Measurements from ENCODE around the gene ARAP3.
A peak's percentile ranks its signal among the peaks of the same experiment; 100 is the strongest.

Gene ARAP3

GRCh38 chr5:141672071-141672840 is 9.8 kb downstream of the ARAP3 start:
- TF ChIP-seq CTCF (conservative IDR thresholded peaks at IDR 0.05; ENCODE audit: low read depth, low read length) = no peak
- no peak for DNase-seq (ENCODE audit: low read depth)
- no peak overlapping the region for H3K4me3 ChIP-seq (ENCODE audit: low read length)

GRCh38 chr5:141669520-141669919 is 12.5 kb downstream of the ARAP3 start:
- no peak overlapping the region for H3K4me3 ChIP-seq (ENCODE audit: low read length)
- DNase-seq (ENCODE audit: low read depth) = no peak
- peak; percentile 4 for TF ChIP-seq CTCF (conservative IDR thresholded peaks at IDR 0.05; ENCODE audit: low read depth, low read length)

GRCh38 chr5:141668601-141669265 is 13.3 kb downstream of the ARAP3 start:
- no peak overlapping the region for H3K4me3 ChIP-seq (ENCODE audit: low read length)
- no peak for TF ChIP-seq CTCF (conservative IDR thresholded peaks at IDR 0.05; ENCODE audit: low read depth, low read length)
- DNase-seq (ENCODE audit: low read depth) = no peak

- no peak overlapping the region for H3K4me3 ChIP-seq (ENCODE audit: low read length)
- TF ChIP-seq CTCF (conservative IDR thresholded peaks at IDR 0.05; ENCODE audit: low read depth, low read length) = no peak
- DNase-seq (ENCODE audit: low read depth) = no peak
Measured at GRCh38 chr5:141665995-141666940, 15.8 kb downstream of the ARAP3 start.

GRCh38 chr5:141664733-141665461 is 17.1 kb downstream of the ARAP3 start:
- H3K4me3 ChIP-seq (ENCODE audit: low read length) = no peak overlapping the region
- no peak for DNase-seq (ENCODE audit: low read depth)
- TF ChIP-seq CTCF (conservative IDR thresholded peaks at IDR 0.05; ENCODE audit: low read depth, low read length) = peak; percentile 94

- DNase-seq (ENCODE audit: low read depth) = no peak
- no peak overlapping the region for H3K4me3 ChIP-seq (ENCODE audit: low read length)
- no peak for TF ChIP-seq CTCF (conservative IDR thresholded peaks at IDR 0.05; ENCODE audit: low read depth, low read length)
Measured at GRCh38 chr5:141663506-141663905, 18.5 kb downstream of the ARAP3 start.
